Ishikawa (cell line): ENCODE data around the gene CROCC2.

ENCODE experiments used
- EP300 ChIP-seq: IDR thresholded peaks from 2 replicates; pipeline ENCODE4 v1.6.1; 2012; ENCODE audit warnings: borderline replicate concordance
- NFIC ChIP-seq: IDR thresholded peaks from 2 replicates; pipeline ENCODE4 v1.6.1; 2012
- RAD21 ChIP-seq: IDR thresholded peaks from 2 replicates; pipeline ENCODE4 v1.6.1; 2012; ENCODE audit warnings: low read depth
- TAF1 ChIP-seq: IDR thresholded peaks from 2 replicates; pipeline ENCODE4 v1.6.1; 2012; ENCODE audit warnings: low read depth, mild to moderate bottlenecking
- TF ChIP-seq, protein P1 (sequence below): IDR thresholded peaks from 2 replicates; pipeline ENCODE4 v1.6.1; 2012; ENCODE audit warnings: low read depth, mild to moderate bottlenecking

DNA sequence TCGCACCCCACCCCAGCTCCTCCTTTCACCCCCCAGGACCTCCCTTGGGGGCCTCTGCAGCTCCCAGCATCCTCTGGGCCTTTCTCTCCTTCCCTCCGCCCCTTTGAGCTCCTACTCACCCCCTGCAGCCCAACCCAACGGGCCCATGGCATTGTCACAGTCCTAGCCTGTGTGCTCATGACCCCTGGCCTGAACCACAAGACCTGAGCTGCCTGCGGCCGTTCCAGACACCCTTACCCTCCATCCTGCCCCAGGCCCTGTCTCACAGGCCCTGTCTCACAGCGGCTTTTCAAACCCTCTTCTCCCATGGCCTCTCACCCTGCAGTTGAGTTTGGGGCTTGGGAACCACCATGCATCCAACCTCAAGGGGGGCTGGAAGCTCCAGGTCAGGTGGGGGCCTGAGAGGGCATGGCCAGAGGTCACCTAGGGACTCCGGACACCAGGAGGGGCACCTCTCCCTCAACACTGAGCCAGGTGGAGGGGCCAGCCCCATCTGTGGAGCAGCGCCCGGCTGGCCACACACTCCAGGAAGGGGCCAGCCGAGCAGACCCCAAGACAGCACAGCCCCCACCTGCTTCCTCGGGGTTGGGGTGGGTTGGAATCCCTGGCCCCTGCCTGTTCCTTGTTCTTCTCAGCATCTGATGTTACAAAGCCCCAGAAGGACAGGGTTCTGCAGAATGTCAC is 17.1 kb upstream of the CROCC2 start:
- TF ChIP-seq EP300 (no peak), NFIC (no peak), TAF1 (no peak), RAD21 (no peak)
- TF ChIP-seq, protein P1, sequence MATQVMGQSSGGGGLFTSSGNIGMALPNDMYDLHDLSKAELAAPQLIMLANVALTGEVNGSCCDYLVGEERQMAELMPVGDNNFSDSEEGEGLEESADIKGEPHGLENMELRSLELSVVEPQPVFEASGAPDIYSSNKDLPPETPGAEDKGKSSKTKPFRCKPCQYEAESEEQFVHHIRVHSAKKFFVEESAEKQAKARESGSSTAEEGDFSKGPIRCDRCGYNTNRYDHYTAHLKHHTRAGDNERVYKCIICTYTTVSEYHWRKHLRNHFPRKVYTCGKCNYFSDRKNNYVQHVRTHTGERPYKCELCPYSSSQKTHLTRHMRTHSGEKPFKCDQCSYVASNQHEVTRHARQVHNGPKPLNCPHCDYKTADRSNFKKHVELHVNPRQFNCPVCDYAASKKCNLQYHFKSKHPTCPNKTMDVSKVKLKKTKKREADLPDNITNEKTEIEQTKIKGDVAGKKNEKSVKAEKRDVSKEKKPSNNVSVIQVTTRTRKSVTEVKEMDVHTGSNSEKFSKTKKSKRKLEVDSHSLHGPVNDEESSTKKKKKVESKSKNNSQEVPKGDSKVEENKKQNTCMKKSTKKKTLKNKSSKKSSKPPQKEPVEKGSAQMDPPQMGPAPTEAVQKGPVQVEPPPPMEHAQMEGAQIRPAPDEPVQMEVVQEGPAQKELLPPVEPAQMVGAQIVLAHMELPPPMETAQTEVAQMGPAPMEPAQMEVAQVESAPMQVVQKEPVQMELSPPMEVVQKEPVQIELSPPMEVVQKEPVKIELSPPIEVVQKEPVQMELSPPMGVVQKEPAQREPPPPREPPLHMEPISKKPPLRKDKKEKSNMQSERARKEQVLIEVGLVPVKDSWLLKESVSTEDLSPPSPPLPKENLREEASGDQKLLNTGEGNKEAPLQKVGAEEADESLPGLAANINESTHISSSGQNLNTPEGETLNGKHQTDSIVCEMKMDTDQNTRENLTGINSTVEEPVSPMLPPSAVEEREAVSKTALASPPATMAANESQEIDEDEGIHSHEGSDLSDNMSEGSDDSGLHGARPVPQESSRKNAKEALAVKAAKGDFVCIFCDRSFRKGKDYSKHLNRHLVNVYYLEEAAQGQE = no peak
